Fibroblast of mammary gland (primary cell): Measurements from ENCODE around the gene DPP7.
"Not testable (repeated sequence)": the region's sequence is repeated elsewhere in the genome, so short reads cannot be mapped to it uniquely, and the experiment has no call there.

Source experiments
- DNase-seq: peaks from one replicate; pipeline ENCODE4 v3.0.0-alpha.2; 2010; ENCODE audit warnings: low read depth
- H3K4me3 ChIP-seq: 2 replicates; pipeline ENCODE4 v1.5.1; 2011; ENCODE audit warnings: low read depth, mild to moderate bottlenecking, low read length, moderate library complexity; ENCODE audit not compliant: control insufficient read depth
- TF ChIP-seq, protein P1 (sequence below): conservative IDR thresholded peaks from 2 replicates; pipeline ENCODE4 v1.5.1; 2011; ENCODE audit warnings: low read depth, low read length, inconsistent platforms; ENCODE audit not compliant: control insufficient read depth, insufficient read depth

DPP7 gene

DNA sequence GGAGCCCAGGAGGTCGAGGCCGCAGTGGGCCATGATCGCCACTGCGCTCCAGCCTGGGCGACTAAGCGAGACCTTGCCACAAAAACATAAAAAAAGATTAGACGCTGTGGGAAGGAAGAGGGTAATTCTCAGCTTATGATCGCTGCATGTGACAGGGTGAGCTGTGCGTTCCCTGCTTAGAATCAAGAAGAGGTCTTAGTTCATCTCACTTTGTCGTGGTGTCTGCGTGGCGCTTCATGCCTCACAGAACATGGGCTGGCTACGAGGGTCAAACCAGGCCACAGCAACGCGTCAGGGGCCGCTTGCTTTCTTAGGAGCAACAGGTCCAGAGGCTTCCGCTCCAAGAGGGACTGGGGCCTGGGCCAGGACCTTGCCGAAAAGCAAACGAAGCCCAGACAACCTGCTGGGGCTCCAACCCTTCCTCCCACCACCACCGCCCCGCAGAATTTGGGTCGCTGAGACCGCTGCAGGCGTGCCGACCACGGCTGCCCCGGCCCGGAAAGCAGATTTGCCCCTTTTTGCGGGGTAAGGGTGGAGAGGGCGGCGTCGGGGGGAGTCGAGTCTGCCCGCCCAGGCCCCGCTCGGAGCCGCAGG, 14.4 kb upstream of the DPP7 start:
- peak; percentile 49 for DNase-seq
- TF ChIP-seq, protein P1, sequence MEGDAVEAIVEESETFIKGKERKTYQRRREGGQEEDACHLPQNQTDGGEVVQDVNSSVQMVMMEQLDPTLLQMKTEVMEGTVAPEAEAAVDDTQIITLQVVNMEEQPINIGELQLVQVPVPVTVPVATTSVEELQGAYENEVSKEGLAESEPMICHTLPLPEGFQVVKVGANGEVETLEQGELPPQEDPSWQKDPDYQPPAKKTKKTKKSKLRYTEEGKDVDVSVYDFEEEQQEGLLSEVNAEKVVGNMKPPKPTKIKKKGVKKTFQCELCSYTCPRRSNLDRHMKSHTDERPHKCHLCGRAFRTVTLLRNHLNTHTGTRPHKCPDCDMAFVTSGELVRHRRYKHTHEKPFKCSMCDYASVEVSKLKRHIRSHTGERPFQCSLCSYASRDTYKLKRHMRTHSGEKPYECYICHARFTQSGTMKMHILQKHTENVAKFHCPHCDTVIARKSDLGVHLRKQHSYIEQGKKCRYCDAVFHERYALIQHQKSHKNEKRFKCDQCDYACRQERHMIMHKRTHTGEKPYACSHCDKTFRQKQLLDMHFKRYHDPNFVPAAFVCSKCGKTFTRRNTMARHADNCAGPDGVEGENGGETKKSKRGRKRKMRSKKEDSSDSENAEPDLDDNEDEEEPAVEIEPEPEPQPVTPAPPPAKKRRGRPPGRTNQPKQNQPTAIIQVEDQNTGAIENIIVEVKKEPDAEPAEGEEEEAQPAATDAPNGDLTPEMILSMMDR: no peak
- H3K4me3 ChIP-seq: peak overlapping the region; percentile 72

DNA sequence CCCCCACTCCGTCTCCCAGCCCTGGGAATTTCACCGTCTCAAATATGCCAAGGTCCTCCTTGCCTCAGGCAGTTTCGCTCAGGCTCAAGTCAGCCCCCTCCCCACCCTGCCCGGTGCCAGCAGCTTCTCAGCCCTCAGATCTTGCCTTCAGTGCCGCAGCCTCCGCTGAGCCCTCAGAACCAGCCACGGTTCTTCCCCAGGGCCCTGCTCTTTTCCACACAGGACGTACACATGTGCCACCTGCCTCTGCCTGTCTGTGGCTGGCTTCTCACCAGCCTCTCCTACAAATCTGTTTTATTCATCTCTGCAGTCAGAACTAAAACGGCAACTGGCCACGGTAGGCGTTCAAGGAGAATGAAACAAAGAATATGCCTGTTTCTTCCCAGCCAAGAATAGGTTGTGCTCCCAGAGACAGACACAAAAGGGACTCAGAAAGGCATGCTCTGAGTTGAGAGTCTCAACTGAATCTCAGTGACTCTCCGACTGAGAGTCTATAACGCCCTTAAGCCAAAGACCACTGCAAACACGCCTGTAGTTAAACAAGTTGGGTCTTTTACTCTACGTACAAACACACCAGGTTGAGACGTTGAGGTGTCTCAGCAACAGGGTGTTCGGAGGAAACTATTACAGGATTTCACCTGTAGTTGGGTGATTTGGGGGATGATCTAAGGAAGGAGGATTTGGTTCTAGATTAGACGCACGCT, 13.8 kb upstream of the DPP7 start:
- TF ChIP-seq, protein P1: no peak
- peak overlapping the region; percentile 72 for H3K4me3 ChIP-seq
- DNase-seq: no peak

- DNase-seq: no peak
- TF ChIP-seq, protein P1: no peak
- H3K4me3 ChIP-seq: peak overlapping the region; percentile 72
Observed at GRCh38 chr9:137127301-137128157, 13.0 kb upstream of the DPP7 start.

DNA sequence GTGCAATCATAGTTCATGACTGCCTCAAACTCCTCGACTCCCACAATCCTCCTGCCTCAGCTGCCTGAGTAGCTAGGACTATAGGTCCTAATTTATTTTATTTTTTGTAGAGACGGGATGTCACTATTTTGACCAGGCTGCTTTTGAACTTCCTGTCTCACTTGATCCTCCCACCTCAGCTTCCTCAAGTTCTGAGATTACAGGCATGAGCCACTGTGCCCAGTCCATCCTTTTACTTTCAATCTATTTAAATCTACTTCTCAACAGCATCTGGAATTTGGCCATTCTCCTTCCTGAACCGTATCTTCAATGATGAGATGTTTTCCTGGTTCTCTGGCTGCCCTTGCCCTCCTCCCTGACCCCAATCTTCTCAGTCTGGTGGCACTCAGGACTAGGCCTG, 12.3 kb upstream of the DPP7 start:
- TF ChIP-seq, protein P1: no peak
- no peak for DNase-seq
- no peak overlapping the region for H3K4me3 ChIP-seq

GRCh38 chr9:137123952-137124462, 9.5 kb upstream of the DPP7 start:
- DNase-seq, H3K4me3 ChIP-seq: not testable (repeated sequence)

- H3K4me3 ChIP-seq: no peak overlapping the region
- no peak for DNase-seq
- TF ChIP-seq, protein P1: no peak
Observed at GRCh38 chr9:137123468-137123837, 8.9 kb upstream of the DPP7 start.

GRCh38 chr9:137122796-137123467, 8.4 kb upstream of the DPP7 start:
- not testable (repeated sequence) for DNase-seq, H3K4me3 ChIP-seq

- H3K4me3 ChIP-seq, DNase-seq: not testable (repeated sequence)
Observed at GRCh38 chr9:137121927-137122795, 7.6 kb upstream of the DPP7 start.

DNA sequence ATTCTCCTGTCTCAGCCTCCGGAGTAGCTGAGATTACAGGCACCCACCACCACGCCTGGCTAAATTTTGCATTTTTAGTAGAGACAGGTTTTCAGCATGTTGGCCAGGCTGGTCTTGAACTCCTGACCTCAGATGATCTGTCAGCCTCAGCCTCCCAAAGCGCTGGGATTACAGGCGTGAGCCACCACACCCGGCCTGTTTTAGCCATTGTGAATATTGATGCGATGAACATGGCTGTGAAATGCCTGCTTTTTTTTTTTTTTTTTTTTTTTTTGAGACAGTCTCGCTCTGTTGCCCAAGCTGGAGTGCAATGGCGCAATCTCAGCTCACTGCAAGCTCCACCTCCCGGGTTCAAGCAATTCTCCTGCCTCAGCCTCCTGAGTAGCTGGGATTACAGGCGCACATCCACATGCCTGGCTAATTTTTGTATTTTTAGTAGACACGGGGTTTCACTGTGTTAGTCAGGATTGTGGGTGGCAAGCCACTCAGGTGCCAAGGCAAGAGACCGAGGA, 3.6 kb upstream of the DPP7 start:
- not testable (repeated sequence) for DNase-seq, H3K4me3 ChIP-seq
